Endodermal cell (in vitro differentiated cells): ENCODE data around the gene C1orf105. TPM values are rescaled to one million over a fixed set of nuclear protein-coding genes. Genes with fewer than 3 reads are reported as not detected.

Source experiments
- DNase-seq: peaks from one replicate; pipeline ENCODE4 v3.0.0-alpha.2; 2017
- H3K27ac ChIP-seq: 2 replicates; pipeline ENCODE4 v1.5.1; 2013; ENCODE audit warnings: mild to moderate bottlenecking, low read depth, low read length, moderate library complexity
- H3K27me3 ChIP-seq: 2 replicates; pipeline ENCODE4 v1.6.1; 2013; ENCODE audit warnings: mild to moderate bottlenecking, low read length, moderate library complexity; ENCODE audit not compliant: insufficient read depth, control insufficient read depth, poor library complexity, severe bottlenecking
- H3K36me3 ChIP-seq: 2 replicates; pipeline ENCODE4 v1.7.0; 2013; ENCODE audit warnings: mild to moderate bottlenecking, low read length, moderate library complexity; ENCODE audit not compliant: control insufficient read depth, insufficient read depth
- H3K4me1 ChIP-seq: one replicate; pipeline ENCODE4 v1.7.0; 2013; ENCODE audit warnings: low read length; ENCODE audit not compliant: control insufficient read depth, insufficient read depth
- H3K4me3 ChIP-seq: 2 replicates; pipeline ENCODE4 v1.5.1; 2013; ENCODE audit warnings: mild to moderate bottlenecking, low read length, moderate library complexity
- H3K9ac ChIP-seq: 2 replicates; pipeline ENCODE4 v1.6.1; 2013; ENCODE audit warnings: mild to moderate bottlenecking, low read length, moderate library complexity; ENCODE audit not compliant: poor library complexity, severe bottlenecking; ENCODE audit errors: extremely low read depth
- H3K9me3 ChIP-seq: 2 replicates; pipeline ENCODE4 v1.6.1; 2013; ENCODE audit warnings: mild to moderate bottlenecking, low read length, moderate library complexity; ENCODE audit not compliant: control insufficient read depth
- H3K27ac Mint-ChIP-seq: 2 replicates; pipeline ENCODE4 v1.8.0; 2020; ENCODE audit warnings: mixed read lengths
- H3K27me3 Mint-ChIP-seq: 2 replicates; pipeline ENCODE4 v1.8.0; 2021; ENCODE audit warnings: mild to moderate bottlenecking, mixed read lengths; ENCODE audit not compliant: insufficient read depth
- H3K36me3 Mint-ChIP-seq: 2 replicates; pipeline ENCODE4 v1.8.0; 2020; ENCODE audit warnings: low read depth, mixed read lengths
- H3K4me1 Mint-ChIP-seq: 2 replicates; pipeline ENCODE4 v1.8.0; 2020; ENCODE audit warnings: mixed read lengths
- H3K4me3 Mint-ChIP-seq: 2 replicates; pipeline ENCODE4 v1.8.0; 2020; ENCODE audit warnings: mild to moderate bottlenecking, moderate library complexity, mixed read lengths
- H3K9me3 Mint-ChIP-seq: 2 replicates; pipeline ENCODE4 v1.8.0; 2020; ENCODE audit warnings: mild to moderate bottlenecking, mixed read lengths
- WGBS, 2 experiments: methylation state at CpG; one replicate each; pipeline versions ENCODE4 v1.1.5 to v1.1.7; 2013; ENCODE audit warnings: missing lambda C conversion rate in 2 of 2, mixed read lengths in 1 of 2; ENCODE audit not compliant: insufficient coverage in 1 of 2, insufficient read length in 1 of 2; 5-methylcytosine and 5-hydroxymethylcytosine counted together
- total RNA-seq, 2 donors: library from RNA; stranded (reverse); fragmentation: NEBNext Ultra II Directional in 1 of 2; extraction: Animal tissue kit (Norgen Biotek cat#: 25700) in 1 of 2; gene quantifications; 2 replicates in 1 of 2; 3 replicates in 1 of 2; pipeline ENCODE4 v1.2.1, GENCODE V29; 2021
- TF ChIP-seq, protein P1 (sequence below): fragments of 200-600 bp; sonication (generic); conservative IDR thresholded peaks from 2 replicates; pipeline ENCODE4 v1.5.0; 2021; ENCODE audit warnings: antibody characterized with exemption, mild to moderate bottlenecking

C1orf105 gene
- total RNA-seq, 2 donors from 2014 or later = not detected

GRCh38 chr1:172411791-172412338, 8.6 kb upstream of the C1orf105 start:
- no peak for DNase-seq
- H3K27me3 ChIP-seq = no peaks in the 10 kb centered on the region
- H3K36me3 ChIP-seq = no peaks in the 10 kb centered on the region
- Mint-ChIP-seq H3K9me3 (no peaks in the 10 kb centered on the region), H3K36me3 (peaks cover 7% of the 10 kb centered on the region), H3K27ac (no peak overlapping the region), H3K4me1 (peaks cover under 1% of the 10 kb centered on the region), H3K27me3 (no peaks in the 10 kb centered on the region), H3K4me3 (no peak overlapping the region)
- no peak overlapping the region for H3K27ac ChIP-seq
- 85% methylated on average over 2 of the region's 2 CpGs; no CpG with 5 or more reads in 1 of the 2 experiments for WGBS, 2 experiments
- no peaks in the 10 kb centered on the region for H3K4me1 ChIP-seq
- H3K4me3 ChIP-seq = no peak overlapping the region
- H3K9me3 ChIP-seq = no peaks in the 10 kb centered on the region
- H3K9ac ChIP-seq = no peak overlapping the region
- TF ChIP-seq, protein P1, sequence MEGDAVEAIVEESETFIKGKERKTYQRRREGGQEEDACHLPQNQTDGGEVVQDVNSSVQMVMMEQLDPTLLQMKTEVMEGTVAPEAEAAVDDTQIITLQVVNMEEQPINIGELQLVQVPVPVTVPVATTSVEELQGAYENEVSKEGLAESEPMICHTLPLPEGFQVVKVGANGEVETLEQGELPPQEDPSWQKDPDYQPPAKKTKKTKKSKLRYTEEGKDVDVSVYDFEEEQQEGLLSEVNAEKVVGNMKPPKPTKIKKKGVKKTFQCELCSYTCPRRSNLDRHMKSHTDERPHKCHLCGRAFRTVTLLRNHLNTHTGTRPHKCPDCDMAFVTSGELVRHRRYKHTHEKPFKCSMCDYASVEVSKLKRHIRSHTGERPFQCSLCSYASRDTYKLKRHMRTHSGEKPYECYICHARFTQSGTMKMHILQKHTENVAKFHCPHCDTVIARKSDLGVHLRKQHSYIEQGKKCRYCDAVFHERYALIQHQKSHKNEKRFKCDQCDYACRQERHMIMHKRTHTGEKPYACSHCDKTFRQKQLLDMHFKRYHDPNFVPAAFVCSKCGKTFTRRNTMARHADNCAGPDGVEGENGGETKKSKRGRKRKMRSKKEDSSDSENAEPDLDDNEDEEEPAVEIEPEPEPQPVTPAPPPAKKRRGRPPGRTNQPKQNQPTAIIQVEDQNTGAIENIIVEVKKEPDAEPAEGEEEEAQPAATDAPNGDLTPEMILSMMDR = no peak

DNA sequence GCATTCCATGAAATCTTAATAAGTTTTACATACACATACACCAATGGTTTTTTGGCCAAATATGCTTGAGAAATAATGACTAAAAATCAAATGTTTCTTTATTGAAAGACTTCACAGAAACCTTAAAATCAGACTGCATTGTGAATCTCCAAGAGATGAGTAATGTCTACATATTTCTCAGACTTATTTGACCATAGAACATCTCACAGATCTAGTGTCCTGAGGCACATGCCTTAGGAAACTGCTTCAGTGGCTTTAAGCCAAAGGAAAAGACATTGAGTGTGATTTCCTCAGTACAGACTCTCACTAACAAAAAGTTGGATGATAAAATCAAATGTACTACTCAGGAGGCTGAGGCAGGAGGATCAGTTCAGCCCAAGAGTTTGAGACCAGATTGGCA, 6.2 kb upstream of the C1orf105 start:
- peaks cover 7% of the 10 kb centered on the region for H3K36me3 Mint-ChIP-seq
- H3K27ac Mint-ChIP-seq = no peak overlapping the region
- DNase-seq = no peak
- no peaks in the 10 kb centered on the region for H3K36me3 ChIP-seq
- no peaks in the 10 kb centered on the region for H3K27me3 ChIP-seq
- no peaks in the 10 kb centered on the region for H3K9me3 Mint-ChIP-seq
- no peaks in the 10 kb centered on the region for H3K27me3 Mint-ChIP-seq
- H3K4me3 Mint-ChIP-seq = no peak overlapping the region
- peaks cover 9% of the 10 kb centered on the region for H3K4me1 Mint-ChIP-seq
- no peak overlapping the region for H3K4me3 ChIP-seq
- no peaks in the 10 kb centered on the region for H3K9me3 ChIP-seq
- no peak overlapping the region for H3K9ac ChIP-seq
- H3K27ac ChIP-seq = no peak overlapping the region
- TF ChIP-seq, protein P1 = no peak
- H3K4me1 ChIP-seq = no peaks in the 10 kb centered on the region

DNA sequence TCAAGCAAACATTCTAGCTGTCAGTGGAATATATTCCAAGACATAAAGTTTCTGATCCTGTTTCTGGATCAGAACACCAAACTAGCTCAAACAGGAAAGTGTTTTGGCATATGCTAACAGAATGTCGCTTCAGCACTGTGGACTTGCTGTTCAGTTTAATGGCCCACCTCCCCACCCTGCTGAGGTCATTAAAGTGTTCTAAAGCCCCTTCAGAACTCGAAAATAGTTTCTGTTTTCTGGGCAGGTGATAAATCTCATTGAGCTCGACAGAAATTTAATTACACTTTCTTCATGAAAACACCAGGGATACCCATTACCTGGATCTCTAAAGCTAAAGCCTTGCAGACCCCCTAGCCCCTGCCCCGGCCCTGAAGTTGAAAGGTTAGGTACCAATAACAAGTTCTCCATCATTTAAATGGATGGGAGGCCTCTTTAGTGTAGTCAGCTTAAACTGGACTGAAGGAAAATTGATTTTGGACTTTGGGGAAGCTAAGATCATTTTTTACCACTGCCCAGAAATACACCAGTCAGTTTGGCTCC, 3.9 kb upstream of the C1orf105 start:
- peaks cover 7% of the 10 kb centered on the region for H3K36me3 Mint-ChIP-seq
- H3K4me3 ChIP-seq = no peak overlapping the region
- peak overlapping the region; percentile 61 for H3K27ac Mint-ChIP-seq
- no peaks in the 10 kb centered on the region for H3K4me1 ChIP-seq
- 82 to 86% methylated on average over 2 to 4 of the region's 4 CpGs for WGBS, 2 experiments
- peaks cover 12% of the 10 kb centered on the region for H3K4me1 Mint-ChIP-seq
- H3K27ac ChIP-seq = no peak overlapping the region
- H3K4me3 Mint-ChIP-seq = no peak overlapping the region
- H3K9ac ChIP-seq = no peak overlapping the region
- DNase-seq = no peak
- no peaks in the 10 kb centered on the region for H3K9me3 Mint-ChIP-seq
- H3K27me3 ChIP-seq = no peaks in the 10 kb centered on the region
- TF ChIP-seq, protein P1 = no peak
- H3K9me3 ChIP-seq = no peaks in the 10 kb centered on the region
- H3K36me3 ChIP-seq = no peaks in the 10 kb centered on the region
- H3K27me3 Mint-ChIP-seq = no peaks in the 10 kb centered on the region
